Immature natural killer cell (primary cell): Measurements from ENCODE around the gene RELL2. TPM values are rescaled to one million over a fixed set of nuclear protein-coding genes. Genes with fewer than 3 reads are reported as not detected.
A peak's percentile ranks its signal among the peaks of the same experiment; 100 is the strongest.

Experiments used
- DNase-seq, 3 donors: peaks; one replicate each; pipeline ENCODE4 v3.0.0; 2022; ENCODE audit warnings: mixed read lengths in 1 of 3
- H3K27ac Mint-ChIP-seq, 6 donors: one replicate each; pipeline ENCODE4 v1.8.0; 2020; ENCODE audit warnings: mixed read lengths in 6 of 6, mild to moderate bottlenecking in 5 of 6, inconsistent platforms in 4 of 6, moderate library complexity in 3 of 6
- H3K27me3 Mint-ChIP-seq, 3 donors: one replicate each; pipeline ENCODE4 v1.8.0; 2020 to 2021; ENCODE audit warnings: low read depth in 3 of 3, mild to moderate bottlenecking in 3 of 3, mixed read lengths in 3 of 3, moderate library complexity in 3 of 3, inconsistent platforms in 1 of 3
- H3K36me3 Mint-ChIP-seq, 3 donors: one replicate each; pipeline ENCODE4 v1.8.0; 2020; ENCODE audit warnings: mixed read lengths in 3 of 3, inconsistent platforms in 2 of 3, mild to moderate bottlenecking in 2 of 3
- H3K4me1 Mint-ChIP-seq, 2 donors: one replicate each; pipeline ENCODE4 v1.8.0; 2020; ENCODE audit warnings: inconsistent platforms in 2 of 2, mild to moderate bottlenecking in 2 of 2, mixed read lengths in 2 of 2, moderate library complexity in 1 of 2
- H3K4me3 Mint-ChIP-seq, 5 donors: one replicate each; pipeline ENCODE4 v1.8.0; 2020; ENCODE audit warnings: mild to moderate bottlenecking in 5 of 5, mixed read lengths in 5 of 5, inconsistent platforms in 3 of 5, moderate library complexity in 3 of 5
- H3K9me3 Mint-ChIP-seq, 6 donors: one replicate each; pipeline ENCODE4 v1.8.0; 2020; ENCODE audit warnings: mild to moderate bottlenecking in 6 of 6, mixed read lengths in 6 of 6, inconsistent platforms in 4 of 6, moderate library complexity in 3 of 6
- polyA plus RNA-seq, 3 donors: library from polyadenylated mRNA; unstranded; fragments of 300-500 nt; fragmentation: Illumina TruSeq; gene quantifications; one replicate each; pipeline ENCODE4 v1.2.3, GENCODE V29; 2021

RELL2 gene
- polyA plus RNA-seq = 1 to 10 TPM; 1.0 to 3.1 (median 1.5) TPM

GRCh38 chr5:141636413-141637122 is at the start of gene RELL2, which contains the start of gene HDAC3:
Gene RELL2 (plus strand): TSS chr5:141636997. CDS start chr5:141638226, 1,229 bp downstream.
Gene HDAC3 (minus strand): TSS chr5:141636849. CDS start chr5:141636790, 59 bp downstream.
- Mint-ChIP-seq H3K4me3 (peak within 1 kb of the TSS; percentile 90 to 94 (median 92)), H3K27ac (peak within 1 kb of the TSS; percentile 75 to 94 (median 86)), H3K4me1 (peaks cover 27 to 36% of the 10 kb centered on the region in 2 donors), H3K36me3 (peaks cover 5 to 13% (median 6%) of the 10 kb centered on the region in 3 donors), H3K27me3 (peaks cover 0 to 14% (median 5%) of the 10 kb centered on the region in 3 donors), H3K9me3 (no peaks in the 10 kb centered on the region)
- peak; percentile 91 to 92 (median 91) for DNase-seq

GRCh38 chr5:141590127-141590526 is 46.7 kb upstream of the RELL2 start:
- Mint-ChIP-seq H3K36me3 (peaks cover 3 to 13% (median 9%) of the 10 kb centered on the region in 3 donors), H3K4me3 (no peak overlapping the region), H3K9me3 (no peaks in the 10 kb centered on the region), H3K27ac (peak overlapping the region; percentile 22 to 83 (median 58)), H3K27me3 (peaks cover 0 to 1% (median 0%) of the 10 kb centered on the region in 3 donors), H3K4me1 (peaks cover 61 to 81% of the 10 kb centered on the region in 2 donors)
- DNase-seq = no peak

- no peaks in the 10 kb centered on the region for H3K9me3 Mint-ChIP-seq
- peaks cover 0 to 7% (median 4%) of the 10 kb centered on the region in 3 donors for H3K36me3 Mint-ChIP-seq
- H3K4me1 Mint-ChIP-seq = peaks cover 81 to 85% of the 10 kb centered on the region in 2 donors
- peaks cover 0 to 2% (median 2%) of the 10 kb centered on the region in 3 donors for H3K27me3 Mint-ChIP-seq
- peak overlapping the region; percentile 81 to 90 (median 84) for H3K27ac Mint-ChIP-seq
- peak overlapping the region; percentile 33 to 69 (median 54) for H3K4me3 Mint-ChIP-seq
- DNase-seq = no peak
Observed at GRCh38 chr5:141596867-141597266, 39.9 kb upstream of the RELL2 start.

GRCh38 chr5:141597394-141597793 is 39.4 kb upstream of the RELL2 start:
- Mint-ChIP-seq H3K27ac (peak overlapping the region; percentile 81 to 90 (median 84)), H3K4me1 (peaks cover 82 to 85% of the 10 kb centered on the region in 2 donors), H3K36me3 (peaks cover 0 to 7% (median 0%) of the 10 kb centered on the region in 3 donors), H3K4me3 (peak overlapping the region; percentile 7 to 69 (median 42)), H3K9me3 (no peaks in the 10 kb centered on the region), H3K27me3 (peaks cover 0 to 2% (median 2%) of the 10 kb centered on the region in 3 donors)
- DNase-seq = no peak

- Mint-ChIP-seq H3K36me3 (peaks cover 0 to 5% (median 0%) of the 10 kb centered on the region in 3 donors), H3K9me3 (no peaks in the 10 kb centered on the region), H3K4me3 (peak overlapping the region; percentile 7 to 69 (median 42)), H3K4me1 (peaks cover 82 to 85% of the 10 kb centered on the region in 2 donors), H3K27ac (peak overlapping the region; percentile 81 to 90 (median 84)), H3K27me3 (peaks cover 0 to 2% (median 2%) of the 10 kb centered on the region in 3 donors)
- DNase-seq = no peak
Observed at GRCh38 chr5:141597814-141598213, 39.0 kb upstream of the RELL2 start.

GRCh38 chr5:141598391-141599345 is 38.1 kb upstream of the RELL2 start:
- H3K27me3 Mint-ChIP-seq = peaks cover 0 to 2% (median 2%) of the 10 kb centered on the region in 3 donors
- no peaks in the 10 kb centered on the region for H3K9me3 Mint-ChIP-seq
- H3K4me3 Mint-ChIP-seq = peak overlapping the region; percentile 59 to 75 (median 69)
- peaks cover 84 to 90% of the 10 kb centered on the region in 2 donors for H3K4me1 Mint-ChIP-seq
- H3K27ac Mint-ChIP-seq = peak overlapping the region; percentile 73 to 90 (median 84)
- H3K36me3 Mint-ChIP-seq = peaks cover 0 to 4% (median 0%) of the 10 kb centered on the region in 3 donors
- DNase-seq = no peak

- H3K36me3 Mint-ChIP-seq = peaks cover 0 to 3% (median 2%) of the 10 kb centered on the region in 3 donors
- peaks cover 2 to 13% (median 5%) of the 10 kb centered on the region in 3 donors for H3K27me3 Mint-ChIP-seq
- no peaks in the 10 kb centered on the region for H3K9me3 Mint-ChIP-seq
- DNase-seq = no peak
- H3K4me3 Mint-ChIP-seq = peak overlapping the region; percentile 34 to 73 (median 56)
- peak overlapping the region; percentile 90 to 98 (median 96) for H3K27ac Mint-ChIP-seq
- H3K4me1 Mint-ChIP-seq = peaks cover 96 to 100% of the 10 kb centered on the region in 2 donors
Observed at GRCh38 chr5:141602606-141603005, 34.2 kb upstream of the RELL2 start.

GRCh38 chr5:141603923-141604717 is 32.7 kb upstream of the RELL2 start:
- Mint-ChIP-seq H3K4me3 (peak overlapping the region; percentile 79 to 87 (median 85)), H3K4me1 (peaks cover 97 to 100% of the 10 kb centered on the region in 2 donors), H3K27me3 (peaks cover 2 to 10% (median 5%) of the 10 kb centered on the region in 3 donors), H3K36me3 (peaks cover 0 to 6% (median 5%) of the 10 kb centered on the region in 3 donors), H3K27ac (peak overlapping the region; percentile 90 to 98 (median 96)), H3K9me3 (no peaks in the 10 kb centered on the region)
- DNase-seq = peak in 1 of 3 donors; percentile 24

GRCh38 chr5:141605523-141606277 is 31.1 kb upstream of the RELL2 start:
- Mint-ChIP-seq H3K9me3 (no peaks in the 10 kb centered on the region), H3K27ac (peak overlapping the region; percentile 90 to 98 (median 96)), H3K36me3 (peaks cover 3 to 9% (median 8%) of the 10 kb centered on the region in 3 donors)

GRCh38 chr5:141608046-141608445 is 28.8 kb upstream of the RELL2 start:
- H3K9me3 Mint-ChIP-seq = no peaks in the 10 kb centered on the region
- DNase-seq = no peak
- H3K4me1 Mint-ChIP-seq = peaks cover 92 to 95% of the 10 kb centered on the region in 2 donors
- H3K27me3 Mint-ChIP-seq = peaks cover 2 to 10% (median 5%) of the 10 kb centered on the region in 3 donors
- H3K36me3 Mint-ChIP-seq = peaks cover 8 to 17% (median 8%) of the 10 kb centered on the region in 3 donors
- peak overlapping the region; percentile 90 to 98 (median 96) for H3K27ac Mint-ChIP-seq
- peak overlapping the region; percentile 52 to 85 (median 80) for H3K4me3 Mint-ChIP-seq

More at GRCh38 chr5:141605523-141606277, 31.1 kb upstream of the RELL2 start:
- peaks cover 2 to 10% (median 5%) of the 10 kb centered on the region in 3 donors for H3K27me3 Mint-ChIP-seq
- peak overlapping the region; percentile 80 to 87 (median 82) for H3K4me3 Mint-ChIP-seq
- peak; percentile 87 to 88 (median 87) for DNase-seq
- H3K4me1 Mint-ChIP-seq = peaks cover 93 to 96% of the 10 kb centered on the region in 2 donors

- H3K27me3 Mint-ChIP-seq = peaks cover 2 to 10% (median 5%) of the 10 kb centered on the region in 3 donors
- peaks cover 8 to 17% (median 8%) of the 10 kb centered on the region in 3 donors for H3K36me3 Mint-ChIP-seq
- H3K9me3 Mint-ChIP-seq = no peaks in the 10 kb centered on the region
- peaks cover 92 to 95% of the 10 kb centered on the region in 2 donors for H3K4me1 Mint-ChIP-seq
- peak overlapping the region; percentile 46 to 85 (median 80) for H3K4me3 Mint-ChIP-seq
- no peak for DNase-seq
- H3K27ac Mint-ChIP-seq = peak overlapping the region; percentile 90 to 98 (median 96)
Observed at GRCh38 chr5:141608557-141608956, 28.2 kb upstream of the RELL2 start.

GRCh38 chr5:141609044-141609443 is 27.8 kb upstream of the RELL2 start:
- peak overlapping the region; percentile 90 to 98 (median 96) for H3K27ac Mint-ChIP-seq
- H3K27me3 Mint-ChIP-seq = peaks cover 2 to 10% (median 5%) of the 10 kb centered on the region in 3 donors
- H3K9me3 Mint-ChIP-seq = no peaks in the 10 kb centered on the region
- H3K36me3 Mint-ChIP-seq = peaks cover 8 to 17% (median 8%) of the 10 kb centered on the region in 3 donors
- peak overlapping the region; percentile 15 to 85 (median 80) for H3K4me3 Mint-ChIP-seq
- DNase-seq = no peak
- peaks cover 92 to 95% of the 10 kb centered on the region in 2 donors for H3K4me1 Mint-ChIP-seq
